Smooth muscle cell (in vitro differentiated cells): Measurements from ENCODE around the gene ZNF385A. TPM values are rescaled to one million over a fixed set of nuclear protein-coding genes. Genes with fewer than 3 reads are reported as not detected.
A peak's percentile ranks its signal among the peaks of the same experiment; 100 is the strongest.

ENCODE experiments used
- DNase-seq: peaks from one replicate; lab custom pipeline; 2025; ENCODE audit not compliant: unreplicated experiment; lab: John Stamatoyannopoulos, UW
- H2AFZ ChIP-seq: fragments of 200-600 bp; sonication (generic); 2 replicates; pipeline ENCODE4 v1.6.0; 2016; ENCODE audit warnings: antibody characterized with exemption, low read depth, mild to moderate bottlenecking
- H3F3A ChIP-seq: fragments of 200-600 bp; sonication (generic); 2 replicates; pipeline ENCODE4 v1.6.0; 2017; ENCODE audit warnings: antibody characterized with exemption, low read depth
- H3K27ac ChIP-seq: fragments of 200-600 bp; sonication (generic); 2 replicates; pipeline ENCODE4 v1.5.1; 2016; ENCODE audit warnings: low read depth, mild to moderate bottlenecking
- H3K27me3 ChIP-seq: fragments of 200-600 bp; sonication (generic); 2 replicates; pipeline ENCODE4 v1.6.1; 2016; ENCODE audit warnings: low read depth, mild to moderate bottlenecking
- H3K36me3 ChIP-seq: fragments of 200-600 bp; sonication (generic); 2 replicates; pipeline ENCODE4 v1.5.1; 2016; ENCODE audit warnings: low read depth
- H3K4me1 ChIP-seq: fragments of 200-600 bp; sonication (generic); 2 replicates; pipeline ENCODE4 v1.5.1; 2016; ENCODE audit warnings: low read depth
- H3K4me2 ChIP-seq: fragments of 200-600 bp; sonication (generic); 2 replicates; pipeline ENCODE4 v1.6.0; 2016; ENCODE audit warnings: mild to moderate bottlenecking
- H3K4me3 ChIP-seq: fragments of 200-600 bp; sonication (generic); 2 replicates; pipeline ENCODE4 v1.5.1; 2016; ENCODE audit warnings: mild to moderate bottlenecking
- H3K79me2 ChIP-seq: fragments of 200-600 bp; sonication (generic); 2 replicates; pipeline ENCODE4 v1.6.0; 2016; ENCODE audit warnings: low read depth, mild to moderate bottlenecking
- H3K9ac ChIP-seq: fragments of 200-600 bp; sonication (generic); 2 replicates; pipeline ENCODE4 v1.6.0; 2016; ENCODE audit warnings: low read depth
- H3K9me3 ChIP-seq: fragments of 200-600 bp; sonication (generic); replicated peaks from 2 replicates; pipeline ENCODE4 v1.5.1; 2016; ENCODE audit warnings: low read depth
- H4K20me1 ChIP-seq: fragments of 200-600 bp; sonication (generic); 2 replicates; pipeline ENCODE4 v1.6.0; 2016; ENCODE audit warnings: low read depth
- CTCF ChIP-seq: fragments of 200-600 bp; sonication (generic); IDR thresholded peaks from 2 replicates; pipeline ENCODE4 v1.5.1; 2017; ENCODE audit warnings: borderline replicate concordance, mild to moderate bottlenecking, antibody characterized with exemption; ENCODE audit not compliant: insufficient read depth, poor library complexity, severe bottlenecking
- WGBS: methylation state at CpG from one replicate; pipeline ENCODE4 v1.1.7; 2016; ENCODE audit warnings: low lambda C conversion rate; 5-methylcytosine and 5-hydroxymethylcytosine counted together
- polyA plus RNA-seq: library from polyadenylated mRNA; unstranded; fragments of >200 nt; fragmentation: Nextera tagmentation; extraction: Ambion mirVana; gene quantifications from 2 replicates; pipeline ENCODE4 v1.2.1, GENCODE V29; 2016
- total RNA-seq: library from RNA; depleted of rRNA; stranded (reverse); fragments of >200 nt; gene quantifications from 2 replicates; pipeline ENCODE4 v1.2.3, GENCODE V29; 2014

The ZNF385A gene
- total and polyA plus RNA-seq, 2 experiments from 2014 or later, result 6.5 to 20.2 TPM

GRCh38 chr12:54419088-54419887, 34.8 kb upstream of the ZNF385A start, which contains the start of gene ITGA5:
Gene ITGA5 (minus strand): TSS chr12:54419266. CDS start chr12:54419198, 68 bp downstream.
- peaks cover 39% of the 10 kb centered on the region for H4K20me1 ChIP-seq
- H3K4me3 ChIP-seq, result peak within 1 kb of the TSS; percentile 100
- no peaks in the 10 kb centered on the region for H3K36me3 ChIP-seq
- H3F3A ChIP-seq, result peaks cover 3% of the 10 kb centered on the region
- no peaks in the 10 kb centered on the region for H3K27me3 ChIP-seq
- H3K9ac ChIP-seq, result peak within 1 kb of the TSS; percentile 96
- H3K79me2 ChIP-seq, result peaks cover 49% of the 10 kb centered on the region
- peak within 1 kb of the TSS; percentile 94 for H3K4me2 ChIP-seq
- DNase-seq, result peak; percentile 69
- H3K27ac ChIP-seq, result peak within 1 kb of the TSS; percentile 92
- WGBS, result 4% methylated on average over 36 of the region's 46 CpGs
- TF ChIP-seq CTCF, result no peak
- no peaks in the 10 kb centered on the region for H3K9me3 ChIP-seq
- H2AFZ ChIP-seq, result peak within 1 kb of the TSS; percentile 93
- H3K4me1 ChIP-seq, result peaks cover 30% of the 10 kb centered on the region

GRCh38 chr12:54418441-54419087, 34.0 kb upstream of the ZNF385A start:
- H3K4me1 ChIP-seq, result peaks cover 30% of the 10 kb centered on the region
- no peaks in the 10 kb centered on the region for H3K36me3 ChIP-seq
- peak overlapping the region; percentile 94 for H3K4me2 ChIP-seq
- TF ChIP-seq CTCF, result no peak
- DNase-seq, result no peak
- H2AFZ ChIP-seq, result peak overlapping the region; percentile 93
- no peaks in the 10 kb centered on the region for H3K27me3 ChIP-seq
- WGBS, result 2% methylated on average over 18 of the region's 35 CpGs
- H3K4me3 ChIP-seq, result peak overlapping the region; percentile 100
- H3K27ac ChIP-seq, result peak overlapping the region; percentile 92
- H3K9me3 ChIP-seq, result no peaks in the 10 kb centered on the region
- H3K79me2 ChIP-seq, result peaks cover 56% of the 10 kb centered on the region
- peak overlapping the region; percentile 96 for H3K9ac ChIP-seq
- H4K20me1 ChIP-seq, result peaks cover 46% of the 10 kb centered on the region
- peaks cover 3% of the 10 kb centered on the region for H3F3A ChIP-seq

GRCh38 chr12:54417712-54418440, 33.3 kb upstream of the ZNF385A start:
- H3K27me3 ChIP-seq, result no peaks in the 10 kb centered on the region

More at GRCh38 chr12:54417712-54418440, 33.3 kb upstream of the ZNF385A start:
- Histone ChIP-seq H3F3A (peaks cover 6% of the 10 kb centered on the region), H3K9ac (peak overlapping the region; percentile 96), H3K4me1 (peaks cover 33% of the 10 kb centered on the region), H3K36me3 (no peaks in the 10 kb centered on the region), H3K27ac (peak overlapping the region; percentile 92), H4K20me1 (peaks cover 53% of the 10 kb centered on the region), H3K9me3 (no peaks in the 10 kb centered on the region), H3K4me3 (peak overlapping the region; percentile 100), H3K4me2 (peak overlapping the region; percentile 94), H3K79me2 (peaks cover 63% of the 10 kb centered on the region), H2AFZ (no peak overlapping the region)
- WGBS, result 5% methylated on average over 18 of the region's 25 CpGs
- no peak for TF ChIP-seq CTCF
- DNase-seq, result no peak
